GM23338 (cell line): Measurements from ENCODE around the gene AGR2. TPM values are rescaled to one million over a fixed set of nuclear protein-coding genes. Genes with fewer than 3 reads are reported as not detected.

Experiments
- ATAC-seq: fragments of 200-7000 bp; cut with Tn5 transposase; 3 replicates; pipeline ENCODE4 v1.9.1; 2020
- DNase-seq: peaks from one replicate; pipeline ENCODE4 v3.0.0-alpha.2; 2015; ENCODE audit warnings: low spot score
- H2AFZ ChIP-seq: fragments of 200-600 bp; sonication (generic); 2 replicates; pipeline ENCODE4 v1.8.0; 2016; ENCODE audit warnings: antibody characterized with exemption, mild to moderate bottlenecking, moderate library complexity
- H3F3A ChIP-seq: fragments of 200-600 bp; sonication (generic); replicated peaks from 2 replicates; pipeline ENCODE4 v1.8.0; 2017; ENCODE audit warnings: antibody characterized with exemption, mixed run types, low read depth
- H3K27ac ChIP-seq: fragments of 200-600 bp; sonication (generic); 2 replicates; pipeline ENCODE4 v1.6.1; 2016; ENCODE audit warnings: low read depth
- H3K27me3 ChIP-seq: fragments of 200-600 bp; sonication (generic); 2 replicates; pipeline ENCODE4 v1.8.0; 2016; ENCODE audit warnings: mild to moderate bottlenecking, mixed run types, moderate library complexity; ENCODE audit not compliant: insufficient read depth
- H3K36me3 ChIP-seq: fragments of 200-600 bp; sonication (generic); 2 replicates; pipeline ENCODE4 v1.8.0; 2016; ENCODE audit warnings: mild to moderate bottlenecking; ENCODE audit not compliant: insufficient read depth
- H3K4me1 ChIP-seq: fragments of 200-600 bp; sonication (generic); 2 replicates; pipeline ENCODE4 v1.8.0; 2016; ENCODE audit warnings: mild to moderate bottlenecking, moderate library complexity; ENCODE audit not compliant: insufficient read depth
- H3K4me2 ChIP-seq: fragments of 200-600 bp; sonication (generic); 2 replicates; pipeline ENCODE4 v1.7.1; 2017; ENCODE audit warnings: mixed run types
- H3K4me3 ChIP-seq: fragments of 200-600 bp; sonication (generic); 2 replicates; pipeline ENCODE4 v1.6.1; 2016; ENCODE audit warnings: mixed run types
- H3K79me2 ChIP-seq: fragments of 200-600 bp; sonication (generic); replicated peaks from 2 replicates; pipeline ENCODE4 v1.8.0; 2017; ENCODE audit warnings: mild to moderate bottlenecking; ENCODE audit not compliant: insufficient read depth
- H3K9me2 ChIP-seq: fragments of 200-600 bp; sonication (generic); 2 replicates; pipeline ENCODE4 v1.8.0; 2017; ENCODE audit not compliant: insufficient read depth
- H4K20me1 ChIP-seq: fragments of 200-600 bp; sonication (generic); replicated peaks from 2 replicates; pipeline ENCODE4 v1.8.0; 2017; ENCODE audit warnings: mild to moderate bottlenecking; ENCODE audit not compliant: insufficient read depth
- H3K27ac Mint-ChIP-seq: 2 replicates; pipeline ENCODE4 v1.8.0; 2020; ENCODE audit warnings: inconsistent platforms, mild to moderate bottlenecking, moderate library complexity, mixed read lengths
- H3K27me3 Mint-ChIP-seq: 3 replicates; pipeline ENCODE4 v1.8.0; 2022; ENCODE audit warnings: low read depth, mild to moderate bottlenecking, moderate library complexity, mixed read lengths, inconsistent platforms; ENCODE audit not compliant: insufficient read depth, poor library complexity
- H3K36me3 Mint-ChIP-seq: 3 replicates; pipeline ENCODE4 v1.8.0; 2021; ENCODE audit warnings: low read depth, mild to moderate bottlenecking, inconsistent platforms, moderate library complexity, mixed read lengths
- H3K4me1 Mint-ChIP-seq: 3 replicates; pipeline ENCODE4 v1.8.0; 2020; ENCODE audit warnings: mild to moderate bottlenecking, inconsistent platforms, mixed read lengths
- H3K4me3 Mint-ChIP-seq: 3 replicates; pipeline ENCODE4 v1.8.0; 2021; ENCODE audit warnings: moderate library complexity, mild to moderate bottlenecking, inconsistent platforms, mixed read lengths
- H3K9me3 Mint-ChIP-seq: 3 replicates; pipeline ENCODE4 v1.8.0; 2020; ENCODE audit warnings: moderate library complexity, mild to moderate bottlenecking, inconsistent platforms, mixed read lengths
- CREB1 ChIP-seq: fragments of 250-450 bp; sonication (Bioruptor Pico); IDR thresholded peaks from 2 replicates; pipeline ENCODE4 v1.5.0; 2020; ENCODE audit warnings: low read depth, mild to moderate bottlenecking, moderate library complexity
- EZH2 ChIP-seq: fragments of 200-600 bp; sonication (generic); IDR thresholded peaks from one replicate; pipeline ENCODE4 v1.8.0; 2017; ENCODE audit warnings: antibody characterized with exemption, mild to moderate bottlenecking, low read depth; ENCODE audit not compliant: unreplicated experiment
- EZH2phosphoT487 ChIP-seq: fragments of 200-600 bp; sonication (generic); IDR thresholded peaks from one replicate; pipeline ENCODE4 v1.8.1; 2018; ENCODE audit warnings: antibody characterized with exemption; ENCODE audit not compliant: unreplicated experiment
- JUNB ChIP-seq: IDR thresholded peaks from one replicate; pipeline ENCODE4 v1.6.1; 2016; ENCODE audit warnings: antibody characterized with exemption; ENCODE audit not compliant: unreplicated experiment
- NANOG ChIP-seq: IDR thresholded peaks from 2 replicates; pipeline ENCODE4 v1.6.1; 2016; ENCODE audit warnings: antibody characterized with exemption, borderline replicate concordance
- POLR2AphosphoS5 ChIP-seq: IDR thresholded peaks from 2 replicates; pipeline ENCODE4 v1.6.1; 2016; ENCODE audit warnings: antibody characterized with exemption, low read depth
- REST ChIP-seq: IDR thresholded peaks from one replicate; pipeline ENCODE4 v1.6.1; 2018; ENCODE audit warnings: antibody characterized with exemption; ENCODE audit not compliant: unreplicated experiment
- STAT1 ChIP-seq: IDR thresholded peaks from one replicate; pipeline ENCODE4 v1.6.1; 2016; ENCODE audit warnings: antibody characterized with exemption; ENCODE audit not compliant: unreplicated experiment
- ZNF114 ChIP-seq: fragments of 250-450 bp; sonication (Bioruptor Pico); IDR thresholded peaks from 2 replicates; pipeline ENCODE4 v1.5.0; 2020; ENCODE audit warnings: mild to moderate bottlenecking, moderate library complexity
- ZNF331 ChIP-seq: fragments of 250-450 bp; sonication (Bioruptor Pico); IDR thresholded peaks from 2 replicates; pipeline ENCODE4 v1.5.0; 2020; ENCODE audit warnings: low read depth, mild to moderate bottlenecking, moderate library complexity
- ZNF462 ChIP-seq: fragments of 250-450 bp; sonication (Bioruptor Pico); IDR thresholded peaks from 2 replicates; pipeline ENCODE4 v1.5.0; 2020; ENCODE audit warnings: mild to moderate bottlenecking, moderate library complexity
- polyA plus RNA-seq: library from polyadenylated mRNA; unstranded; fragments of >200 nt; fragmentation: Nextera tagmentation; extraction: Ambion mirVana; gene quantifications from 2 replicates; pipeline ENCODE4 v1.2.1, GENCODE V29; 2016
- total RNA-seq: library from RNA; depleted of rRNA; stranded (reverse); fragments of >200 nt; shearing (Covaris generic); gene quantifications from 2 replicates; pipeline ENCODE4 v1.2.3, GENCODE V29; 2014

AGR2 gene
- total and polyA plus RNA-seq, 2 experiments from 2014 or later = not detected

GRCh38 chr7:16838386-16838785 is 33.6 kb upstream of the AGR2 start:
- no peaks in the 10 kb centered on the region for H3K4me1 ChIP-seq
- no peak for ATAC-seq
- H3K27ac ChIP-seq = no peak overlapping the region
- no peaks in the 10 kb centered on the region for H3K79me2 ChIP-seq
- H3K36me3 Mint-ChIP-seq = no peaks in the 10 kb centered on the region
- H3K27ac Mint-ChIP-seq = no peak overlapping the region
- H3F3A ChIP-seq = no peaks in the 10 kb centered on the region
- H4K20me1 ChIP-seq = no peaks in the 10 kb centered on the region
- no peak for DNase-seq
- H3K9me3 Mint-ChIP-seq = no peaks in the 10 kb centered on the region
- no peaks in the 10 kb centered on the region for H3K27me3 ChIP-seq
- H3K4me3 Mint-ChIP-seq = no peak overlapping the region
- H3K27me3 Mint-ChIP-seq = no peaks in the 10 kb centered on the region
- no peaks in the 10 kb centered on the region for H3K36me3 ChIP-seq
- H3K4me1 Mint-ChIP-seq = peaks cover 4% of the 10 kb centered on the region; the same call in 2 of the 3 replicates
- no peak overlapping the region for H3K4me2 ChIP-seq
- no peaks in the 10 kb centered on the region; the same call in 1 of the 2 replicates for H3K9me2 ChIP-seq
- no peak overlapping the region for H2AFZ ChIP-seq
- no peak for TF ChIP-seq EZH2phosphoT487
- no peak for TF ChIP-seq STAT1
- no peak overlapping the region for H3K4me3 ChIP-seq

GRCh38 chr7:16836481-16836880 is 31.7 kb upstream of the AGR2 start:
- no peaks in the 10 kb centered on the region for H4K20me1 ChIP-seq
- H3F3A ChIP-seq = no peaks in the 10 kb centered on the region
- H3K27me3 ChIP-seq = no peaks in the 10 kb centered on the region
- H3K9me3 Mint-ChIP-seq = no peaks in the 10 kb centered on the region
- H3K27ac Mint-ChIP-seq = no peak overlapping the region
- peaks cover 4% of the 10 kb centered on the region; the same call in 2 of the 3 replicates for H3K4me1 Mint-ChIP-seq
- ATAC-seq (no peak), DNase-seq (no peak)
- H3K4me2 ChIP-seq = no peak overlapping the region
- H3K36me3 ChIP-seq = no peaks in the 10 kb centered on the region
- H3K36me3 Mint-ChIP-seq = no peaks in the 10 kb centered on the region
- H3K4me3 Mint-ChIP-seq = no peak overlapping the region
- no peak overlapping the region for H2AFZ ChIP-seq
- no peaks in the 10 kb centered on the region; the same call in 1 of the 2 replicates for H3K9me2 ChIP-seq
- H3K79me2 ChIP-seq = no peaks in the 10 kb centered on the region
- H3K4me3 ChIP-seq = no peak overlapping the region
- no peaks in the 10 kb centered on the region for H3K4me1 ChIP-seq
- H3K27ac ChIP-seq = no peak overlapping the region
- no peaks in the 10 kb centered on the region for H3K27me3 Mint-ChIP-seq
- no peak for TF ChIP-seq ZNF331 (CRISPR knock-in tag)
- no peak for TF ChIP-seq NANOG
- TF ChIP-seq JUNB = no peak
- no peak for TF ChIP-seq EZH2phosphoT487
- no peak for TF ChIP-seq REST
- no peak for TF ChIP-seq ZNF462
- TF ChIP-seq EZH2 = no peak
- no peak for TF ChIP-seq STAT1
- no peak for TF ChIP-seq CREB1 (CRISPR knock-in tag)
- no peak for TF ChIP-seq ZNF114 (CRISPR knock-in tag)
- no peak for TF ChIP-seq POLR2AphosphoS5
